ENCODE data around the gene HDAC4. TPM values are rescaled to one million over a fixed set of nuclear protein-coding genes. Genes with fewer than 3 reads are reported as not detected.

The HDAC4 gene
- total RNA-seq, 1 experiment from 2014 or later = 32.0 TPM

DNA sequence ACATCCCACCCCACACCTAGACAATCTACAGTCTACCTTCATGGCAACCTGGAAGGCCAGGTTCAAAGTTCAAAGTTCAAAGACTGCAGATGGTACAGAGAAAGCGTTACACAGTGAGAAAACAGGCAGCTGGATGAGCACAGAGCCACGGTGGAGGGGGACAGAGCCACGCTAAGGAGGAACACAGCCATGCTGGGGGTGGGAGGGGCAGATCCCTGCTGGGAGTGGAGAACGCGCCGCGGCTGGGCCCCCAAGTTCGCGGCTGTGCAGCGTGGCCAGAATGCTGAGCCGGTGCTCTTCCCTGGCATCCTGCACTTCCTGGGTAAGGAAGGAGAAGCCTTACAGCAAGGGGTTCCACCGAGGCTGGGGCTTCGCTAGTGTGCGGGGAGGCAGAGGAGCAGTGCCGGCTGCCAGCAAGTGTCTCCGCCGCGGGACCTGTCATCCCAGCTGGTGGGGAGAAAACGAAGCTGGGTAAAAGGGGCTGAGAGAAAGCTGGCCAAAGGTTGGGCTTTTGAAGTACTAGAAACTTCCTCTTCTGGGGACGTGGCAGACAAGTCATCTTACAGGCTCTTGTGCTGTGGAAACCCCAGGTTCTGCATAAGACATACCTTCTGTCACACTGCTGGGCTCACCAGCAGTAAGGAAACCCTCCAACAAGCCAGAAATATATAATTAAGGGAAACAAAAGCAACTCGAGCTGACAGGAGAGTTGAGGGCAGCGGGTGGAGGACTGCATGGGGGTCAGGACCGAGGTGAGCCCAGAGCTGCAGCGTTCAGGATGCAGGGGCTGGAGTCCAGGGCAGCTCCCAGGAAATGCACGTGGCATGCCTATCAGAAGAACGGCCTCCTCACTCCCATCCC lies 115.5 kb downstream of the HDAC4 start:
- H3K27me3 ChIP-seq (ENCODE audit: insufficient read depth, low read length) = no peaks in the 10 kb centered on the region
- no peaks in the 10 kb centered on the region for H4K20me1 ChIP-seq (ENCODE audit: control insufficient read depth, insufficient read depth, insufficient read length)
- WGBS (ENCODE audit: extremely low coverage, insufficient read length, low lambda C conversion rate) = no CpG with 5 or more reads among the region's 26 CpGs
- H3K27ac ChIP-seq (ENCODE audit: insufficient read length, low read depth, low read length) = no peak overlapping the region
- H2AFZ ChIP-seq (ENCODE audit: low read length) = no peak overlapping the region
- Mint-ChIP-seq H3K27ac (peak overlapping the region in 2 of 3 experiments; percentile 38 to 65; a peak in 2 of 7 replicates), H3K36me3 (ENCODE audit: insufficient read depth in 1 of 3, low read depth in 3 of 3) (no peaks in the 10 kb centered on the region), H3K4me3 (no peak overlapping the region; a peak in 1 of 5 replicates), H3K9me3 (no peaks in the 10 kb centered on the region), H3K27me3 (ENCODE audit: low read depth) (no peaks in the 10 kb centered on the region), H3K4me1 (peaks cover 41% of the 10 kb centered on the region in 2 experiments)
- TF ChIP-seq CTCF (conservative IDR thresholded peaks at IDR 0.05) = no peak
- H3K79me2 ChIP-seq (ENCODE audit: insufficient read depth, low read length) = peaks cover 3% of the 10 kb centered on the region; the same call in 1 of the 2 replicates
- no peaks in the 10 kb centered on the region for H3K79me1 ChIP-seq (ENCODE audit: insufficient read depth, low read depth, low read length, poor library complexity, severe bottlenecking)
- DNase-seq = no peak
- H3K4me1 ChIP-seq (ENCODE audit: insufficient read depth, low read length) = no peaks in the 10 kb centered on the region; the same call in 1 of the 2 replicates
- H2BK5ac ChIP-seq (ENCODE audit: insufficient read length, low read length) = no peak overlapping the region
- H3K4ac ChIP-seq (ENCODE audit: low read depth, low read length) = no peak overlapping the region
- no peak overlapping the region for H3K56ac ChIP-seq (ENCODE audit: insufficient read length, low read depth, low read length)
- no peak overlapping the region for H3K14ac ChIP-seq (ENCODE audit: insufficient read depth, low read length)
- H3K9me3 ChIP-seq (ENCODE audit: control insufficient read depth, low read depth, low read length) = no peaks in the 10 kb centered on the region
- no peak overlapping the region for H3K9ac ChIP-seq (ENCODE audit: extremely low read depth, insufficient read length, low read length)
- H2BK120ac ChIP-seq (ENCODE audit: low read depth, low read length, poor library complexity, severe bottlenecking) = no peak overlapping the region
- H3K23me2 ChIP-seq (ENCODE audit: insufficient read length, low read depth, low read length, poor library complexity, severe bottlenecking) = no peaks in the 10 kb centered on the region
- H3K23ac ChIP-seq (ENCODE audit: insufficient read length, low read depth, low read length) = no peak overlapping the region
- no peak overlapping the region for H2BK12ac ChIP-seq (ENCODE audit: insufficient read length, low read depth, low read length)
- H4K91ac ChIP-seq (ENCODE audit: insufficient read length, low read depth, low read length) = no peak overlapping the region
- no peak overlapping the region for H2BK15ac ChIP-seq (ENCODE audit: low read depth, low read length)
- H4K8ac ChIP-seq (replicated peaks; ENCODE audit: insufficient read length, low read depth, low read length) = no peak overlapping the region
- H3K4me2 ChIP-seq (ENCODE audit: insufficient read depth, insufficient read length, low read length) = no peak overlapping the region
- H3K18ac ChIP-seq (ENCODE audit: insufficient read length, low read depth, low read length) = no peak overlapping the region
- H4K5ac ChIP-seq (ENCODE audit: insufficient read length, low read depth, low read length) = no peak overlapping the region
- no peak overlapping the region for H2AK5ac ChIP-seq (ENCODE audit: insufficient read length, low read length)
- no peak overlapping the region for H3T11ph ChIP-seq (ENCODE audit: low read length)
- H2BK20ac ChIP-seq (ENCODE audit: low read depth, low read length, poor library complexity, severe bottlenecking) = no peak overlapping the region
